HG02943 (cell line): ENCODE data around the gene ARHGAP45.

ENCODE experiments used
- ATAC-seq: cut with Tn5 transposase; IDR thresholded peaks from one replicate; pipeline ENCODE4 v1.9.1; 2021; ENCODE audit warnings: mild to moderate bottlenecking, low read depth, moderate library complexity; ENCODE audit not compliant: unreplicated experiment

Gene ARHGAP45

DNA sequence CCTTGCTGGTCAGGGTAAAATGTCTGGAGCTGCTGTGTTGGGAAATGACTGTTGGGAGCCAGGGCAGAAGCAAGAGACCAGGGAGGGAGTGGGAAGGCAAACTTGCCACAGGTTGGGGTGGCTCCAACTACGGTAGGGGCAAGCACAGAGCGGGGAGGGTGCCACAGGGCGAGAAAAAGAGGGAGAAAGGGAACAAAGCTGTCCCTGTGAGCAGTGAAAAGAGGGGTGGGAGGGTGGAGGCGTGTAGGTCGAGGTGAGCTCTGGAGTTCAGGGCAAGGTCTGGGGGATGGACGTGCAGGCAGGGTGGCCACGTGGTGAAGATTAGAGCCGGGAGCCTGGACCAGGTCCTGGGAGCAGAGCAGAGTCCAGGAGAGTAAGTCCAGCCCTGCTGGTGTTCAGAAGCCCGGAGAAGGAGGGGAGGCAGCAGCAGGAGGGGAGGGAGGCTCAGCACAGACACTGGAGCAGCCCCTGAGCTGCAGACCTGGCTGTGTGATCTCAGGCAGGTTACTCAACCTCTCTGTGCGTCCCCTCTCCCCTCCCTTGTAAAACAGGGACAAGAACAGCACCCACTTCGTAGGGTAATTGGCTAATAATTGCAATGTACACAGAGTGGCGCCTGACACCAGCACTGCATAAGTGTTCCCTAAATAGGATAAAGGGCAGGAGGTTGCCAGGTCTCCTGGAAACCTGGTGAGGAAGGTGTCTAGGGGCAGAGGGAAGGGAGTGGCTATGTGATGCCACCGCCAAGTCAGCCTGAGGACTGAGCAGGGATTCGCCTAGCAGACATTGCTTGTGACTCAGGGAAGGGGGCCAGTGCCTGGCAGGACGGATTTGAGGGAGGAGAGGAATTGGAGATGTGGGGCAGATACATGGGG, 31.4 kb downstream of the ARHGAP45 start:
- ATAC-seq = no peak

DNA sequence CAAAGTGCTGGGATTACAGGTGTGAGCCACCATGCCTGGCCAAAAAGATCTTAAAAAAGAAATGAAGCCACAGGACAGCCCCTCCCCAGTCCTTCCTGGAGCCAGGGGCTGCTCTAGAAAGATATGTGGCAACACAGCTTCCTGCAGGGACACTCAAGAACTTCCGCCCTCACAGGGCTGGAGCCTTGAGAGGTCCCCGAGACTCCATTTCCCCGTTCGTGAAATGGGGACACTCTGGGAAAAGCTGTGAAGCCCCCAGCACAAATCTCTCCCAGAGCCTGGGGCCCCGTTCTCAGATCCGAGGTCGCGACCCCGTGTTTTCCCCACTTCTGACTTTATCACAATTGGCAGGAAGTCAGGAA, 34.4 kb downstream of the ARHGAP45 start:
- ATAC-seq = no peak

DNA sequence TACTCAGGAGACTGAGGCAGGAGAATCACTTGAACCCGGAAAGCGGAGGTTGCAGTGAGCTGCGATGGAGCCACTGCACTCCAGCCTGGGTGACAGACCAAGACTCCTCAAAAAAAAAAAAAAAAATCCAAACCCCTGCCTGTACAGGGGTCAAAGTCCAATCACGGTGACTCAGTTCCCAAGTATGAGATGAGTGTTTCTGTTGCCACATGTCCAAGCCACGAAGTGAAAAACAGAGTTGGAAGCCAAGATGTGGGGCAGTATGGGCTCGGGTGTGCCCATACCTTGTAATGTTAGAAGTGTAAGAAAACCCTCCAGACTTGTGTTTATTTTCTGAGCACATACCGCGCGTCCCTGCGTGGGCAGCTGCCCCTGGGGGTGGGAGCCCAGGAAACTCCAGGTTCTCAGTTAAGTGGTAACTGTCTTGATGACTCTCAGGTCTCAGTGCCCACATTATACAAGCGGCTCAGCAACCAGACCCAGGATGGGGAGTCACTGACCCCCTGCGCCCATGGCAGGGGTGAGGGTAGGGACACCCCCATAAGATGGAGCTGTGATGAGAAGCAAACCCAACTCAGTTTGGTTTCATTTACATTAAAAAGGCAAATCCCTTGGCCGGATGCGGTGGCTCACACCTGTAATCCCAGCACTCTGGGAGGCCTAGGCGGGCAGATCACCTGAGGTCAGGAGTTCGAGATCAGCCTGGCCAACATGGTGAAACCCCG, 35.6 kb downstream of the ARHGAP45 start:
- no peak for ATAC-seq

DNA sequence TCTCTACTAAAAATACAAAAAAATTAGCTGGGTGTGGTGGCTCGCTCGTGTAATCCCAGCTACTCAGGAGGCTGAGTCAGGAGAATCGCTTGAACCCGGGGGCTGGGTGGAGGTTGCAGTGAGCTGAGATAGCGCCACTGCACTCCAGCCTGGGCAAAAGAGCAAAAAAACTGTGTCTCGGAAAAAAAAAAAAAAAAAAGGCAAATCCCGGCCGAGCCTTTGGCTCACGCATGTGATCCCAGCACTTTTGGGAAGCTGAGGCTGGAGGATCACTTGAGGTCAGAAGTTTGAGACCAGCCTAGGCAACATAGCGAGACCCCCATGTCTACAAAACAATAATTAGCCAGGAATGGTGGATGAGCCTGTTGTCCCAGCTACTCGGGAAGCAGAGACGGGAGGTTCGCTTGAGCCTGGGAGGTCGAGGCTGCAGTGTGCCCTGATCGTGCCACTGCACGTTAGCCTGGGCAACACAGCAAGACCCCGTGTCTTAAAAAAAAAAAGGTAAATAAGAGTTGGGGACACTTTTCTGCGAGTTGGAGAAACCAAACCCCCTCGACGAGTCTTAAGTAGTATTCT, 36.3 kb downstream of the ARHGAP45 start:
- ATAC-seq = peak; percentile 0

DNA sequence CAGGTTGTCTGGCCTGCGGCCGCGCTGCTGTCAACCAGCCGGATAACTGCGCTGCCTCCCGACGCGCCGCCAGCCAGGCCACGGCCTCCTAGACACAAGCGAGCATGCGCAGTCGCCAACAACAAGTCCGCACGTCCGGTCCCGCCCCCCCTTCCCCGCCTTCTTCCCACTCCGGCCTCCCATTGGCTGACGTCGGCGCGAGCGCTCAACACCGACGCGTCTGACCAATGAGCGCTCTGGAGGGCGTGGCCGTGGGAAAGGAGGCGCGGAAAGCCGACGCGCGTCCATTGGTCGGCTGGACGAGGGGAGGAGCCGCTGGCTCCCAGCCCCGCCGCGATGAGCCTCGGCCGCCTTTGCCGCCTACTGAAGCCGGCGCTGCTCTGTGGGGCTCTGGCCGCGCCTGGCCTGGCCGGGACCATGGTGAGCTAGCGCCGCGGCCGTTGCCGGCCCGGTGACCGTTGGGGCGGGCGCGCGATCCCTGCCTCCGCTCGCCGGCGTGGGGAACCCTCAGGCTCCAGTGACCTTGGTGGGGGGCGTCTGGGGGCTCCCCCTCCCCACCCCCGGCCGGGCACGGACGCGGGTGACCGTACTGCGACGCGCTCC, 36.8 kb downstream of the ARHGAP45 start, which contains the start of gene GPX4:
GPX4 (plus strand) TSS at position 287 of the 603 bp plus-strand sequence; CDS start at position 337, 50 bp downstream.
- ATAC-seq = peak; percentile 51

DNA sequence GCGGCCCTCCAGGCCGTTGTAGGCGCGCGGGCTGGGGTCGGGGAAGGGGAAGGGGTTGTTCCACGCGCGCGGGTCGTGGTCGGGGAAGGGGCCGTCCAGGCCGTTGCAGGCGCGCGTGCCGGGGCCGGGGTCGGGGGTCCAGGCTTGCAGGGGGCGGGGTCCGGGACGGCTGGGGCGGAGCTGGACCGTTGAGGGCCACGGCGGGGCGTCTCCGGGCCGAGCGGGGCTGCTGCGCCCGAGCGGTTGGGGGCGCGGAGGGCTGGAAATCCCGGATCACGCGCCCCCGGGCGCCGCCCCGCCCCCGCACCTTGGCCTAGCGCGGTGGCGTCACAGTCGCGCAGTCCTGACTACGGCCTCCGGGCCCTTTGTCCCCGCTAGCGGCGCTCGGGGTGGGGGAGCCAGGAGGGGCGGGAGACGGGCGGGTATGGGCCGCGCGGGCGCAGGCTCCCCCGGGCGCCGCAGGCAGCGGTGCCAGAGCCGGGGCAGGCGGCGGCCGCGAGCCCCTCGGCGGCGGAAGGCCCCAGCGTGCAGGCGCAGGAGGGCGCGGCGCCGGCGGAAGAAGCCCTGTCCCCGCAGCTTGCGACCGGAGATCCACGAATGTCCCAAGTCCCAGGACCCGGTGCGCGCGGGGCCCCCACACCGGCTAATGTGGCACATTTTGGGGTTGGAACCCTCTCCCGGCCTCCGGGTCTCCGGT, 37.5 kb downstream of the ARHGAP45 start:
- no peak for ATAC-seq

DNA sequence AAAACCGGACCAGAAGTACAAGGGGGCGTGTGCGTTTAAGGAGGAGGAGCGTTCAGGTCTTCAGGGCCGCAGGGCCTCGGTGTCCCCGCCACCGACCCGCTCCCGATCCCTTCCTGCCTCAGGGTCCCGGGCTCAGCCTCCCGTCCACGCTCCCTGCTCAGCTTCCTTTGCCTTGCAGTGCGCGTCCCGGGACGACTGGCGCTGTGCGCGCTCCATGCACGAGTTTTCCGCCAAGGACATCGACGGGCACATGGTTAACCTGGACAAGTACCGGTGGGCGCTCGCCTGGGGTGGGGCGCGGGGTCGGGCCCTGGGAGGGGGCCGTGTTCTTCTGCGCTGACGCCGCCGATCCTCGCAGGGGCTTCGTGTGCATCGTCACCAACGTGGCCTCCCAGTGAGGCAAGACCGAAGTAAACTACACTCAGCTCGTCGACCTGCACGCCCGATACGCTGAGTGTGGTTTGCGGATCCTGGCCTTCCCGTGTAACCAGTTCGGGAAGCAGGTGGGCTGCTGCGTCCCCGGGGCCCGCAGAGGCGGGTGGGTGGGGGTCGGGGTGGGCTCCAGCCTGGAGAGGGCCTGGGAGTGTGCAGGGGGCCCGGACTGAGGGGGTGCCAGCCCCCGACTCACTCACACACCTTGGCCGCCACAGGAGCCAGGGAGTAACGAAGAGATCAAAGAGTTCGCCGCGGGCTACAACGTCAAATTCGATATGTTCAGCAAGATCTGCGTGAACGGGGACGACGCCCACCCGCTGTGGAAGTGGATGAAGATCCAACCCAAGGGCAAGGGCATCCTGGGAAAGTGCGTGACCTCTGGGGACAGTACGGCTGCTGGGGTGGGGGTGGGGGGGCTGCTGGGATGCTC, 38.3 kb downstream of the ARHGAP45 start:
- ATAC-seq = no peak

DNA sequence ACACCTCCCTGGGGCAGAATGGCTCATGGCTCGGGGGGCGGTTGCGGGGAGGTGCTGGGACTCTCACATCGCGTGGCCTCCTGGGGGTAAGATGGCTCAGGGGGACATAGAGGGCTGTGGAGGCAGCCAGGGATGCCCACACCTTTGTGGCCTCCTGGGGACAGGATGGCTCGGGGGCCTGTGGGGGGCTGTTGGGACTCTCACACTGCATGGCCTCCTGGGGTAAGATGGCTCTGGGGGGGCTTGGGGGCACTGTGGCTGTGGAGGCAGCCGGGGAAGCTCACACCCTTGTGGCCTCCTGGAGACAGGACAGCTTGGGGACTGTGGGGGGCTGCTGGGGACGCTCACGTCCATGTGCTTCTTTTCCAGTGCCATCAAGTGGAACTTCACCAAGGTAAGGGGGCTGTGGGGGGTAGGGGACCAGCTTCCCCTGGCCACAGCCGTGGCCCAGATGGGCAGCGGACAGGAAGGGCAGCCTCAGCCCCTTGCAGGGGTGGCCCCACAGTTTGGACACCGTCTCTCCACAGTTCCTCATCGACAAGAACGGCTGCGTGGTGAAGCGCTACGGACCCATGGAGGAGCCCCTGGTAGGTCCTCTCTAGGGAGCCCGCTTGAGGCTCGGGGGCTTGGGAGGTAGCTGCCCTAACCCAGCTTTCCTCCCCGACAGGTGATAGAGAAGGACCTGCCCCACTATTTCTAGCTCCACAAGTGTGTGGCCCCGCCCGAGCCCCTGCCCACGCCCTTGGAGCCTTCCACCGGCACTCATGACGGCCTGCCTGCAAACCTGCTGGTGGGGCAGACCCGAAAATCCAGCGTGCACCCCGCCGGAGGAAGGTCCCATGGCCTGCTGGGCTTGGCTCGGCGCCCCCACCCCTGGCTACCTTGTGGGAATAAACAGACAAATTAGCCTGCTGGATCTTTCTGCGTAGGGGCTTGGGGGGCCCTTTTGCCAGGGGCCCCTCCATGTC, 39.2 kb downstream of the ARHGAP45 start:
- no peak for ATAC-seq

DNA sequence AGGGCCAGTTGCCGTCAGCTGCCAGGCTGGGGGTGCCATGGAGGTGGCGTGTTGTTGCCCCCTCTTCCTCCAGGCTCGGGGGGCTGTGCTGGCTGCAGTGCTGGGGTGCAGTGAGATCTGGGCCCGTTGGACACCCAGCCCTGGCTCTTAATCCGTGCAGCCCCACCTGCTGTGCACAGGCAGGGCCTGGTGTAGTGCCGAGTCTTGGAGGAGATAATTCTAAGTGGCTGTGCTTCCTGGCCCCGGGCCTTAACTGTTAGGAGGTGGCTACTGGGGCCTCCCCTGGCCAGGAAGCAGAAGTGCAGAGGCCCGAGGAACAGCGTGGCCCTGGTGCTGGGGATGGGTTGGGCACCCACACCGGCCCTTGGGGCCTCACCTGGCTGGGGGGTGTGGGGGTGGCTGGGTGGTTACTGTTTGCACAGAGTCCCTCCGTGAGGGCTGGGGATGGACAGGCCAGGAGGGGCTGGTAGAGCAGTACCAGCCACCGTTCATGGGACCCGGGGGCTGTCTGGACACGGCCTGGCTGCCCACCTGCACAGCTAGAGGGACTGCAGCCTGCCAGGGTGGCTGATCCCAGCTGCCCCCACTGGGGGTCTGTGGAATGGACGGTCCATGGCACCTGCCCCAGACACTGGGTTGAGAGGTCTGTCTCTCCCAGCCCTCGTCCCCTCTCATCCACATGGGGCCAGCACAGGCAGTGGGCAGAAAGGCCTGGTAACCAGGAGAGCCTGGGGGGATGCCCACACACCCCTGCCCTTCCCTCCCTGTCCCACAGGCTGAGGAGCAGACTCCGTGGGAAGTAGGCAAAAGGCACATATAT, 40.1 kb downstream of the ARHGAP45 start:
- no peak for ATAC-seq

DNA sequence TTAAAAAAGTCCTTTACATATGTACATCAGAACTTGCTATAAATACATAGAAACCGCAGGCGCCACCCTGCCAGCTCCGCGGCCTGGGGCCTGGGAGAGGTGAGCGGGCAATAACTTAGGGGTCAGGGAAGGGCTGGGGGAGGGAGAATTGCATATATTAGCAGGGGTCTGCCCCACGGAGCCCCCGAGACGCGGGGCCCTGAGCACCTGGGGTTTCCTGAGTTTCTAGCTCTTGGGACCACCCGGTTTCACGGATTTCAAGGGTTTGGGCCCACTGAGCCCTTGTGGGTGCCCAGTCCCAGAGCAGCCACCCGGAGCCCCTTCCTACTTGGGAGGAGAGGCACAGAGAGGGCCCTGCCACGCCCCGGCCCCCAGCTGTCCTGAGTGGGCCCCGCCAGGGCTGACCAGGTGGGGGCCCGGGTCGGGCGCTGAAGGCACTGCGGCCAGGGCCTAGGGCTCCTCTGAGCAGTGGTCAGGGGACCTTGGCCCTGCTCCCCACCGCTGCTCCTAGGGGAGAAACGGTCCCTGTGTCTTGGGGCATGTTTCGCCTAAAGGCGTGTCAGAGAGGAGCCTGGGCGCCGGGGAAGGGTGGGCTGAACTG, 40.8 kb downstream of the ARHGAP45 start:
- no peak for ATAC-seq

DNA sequence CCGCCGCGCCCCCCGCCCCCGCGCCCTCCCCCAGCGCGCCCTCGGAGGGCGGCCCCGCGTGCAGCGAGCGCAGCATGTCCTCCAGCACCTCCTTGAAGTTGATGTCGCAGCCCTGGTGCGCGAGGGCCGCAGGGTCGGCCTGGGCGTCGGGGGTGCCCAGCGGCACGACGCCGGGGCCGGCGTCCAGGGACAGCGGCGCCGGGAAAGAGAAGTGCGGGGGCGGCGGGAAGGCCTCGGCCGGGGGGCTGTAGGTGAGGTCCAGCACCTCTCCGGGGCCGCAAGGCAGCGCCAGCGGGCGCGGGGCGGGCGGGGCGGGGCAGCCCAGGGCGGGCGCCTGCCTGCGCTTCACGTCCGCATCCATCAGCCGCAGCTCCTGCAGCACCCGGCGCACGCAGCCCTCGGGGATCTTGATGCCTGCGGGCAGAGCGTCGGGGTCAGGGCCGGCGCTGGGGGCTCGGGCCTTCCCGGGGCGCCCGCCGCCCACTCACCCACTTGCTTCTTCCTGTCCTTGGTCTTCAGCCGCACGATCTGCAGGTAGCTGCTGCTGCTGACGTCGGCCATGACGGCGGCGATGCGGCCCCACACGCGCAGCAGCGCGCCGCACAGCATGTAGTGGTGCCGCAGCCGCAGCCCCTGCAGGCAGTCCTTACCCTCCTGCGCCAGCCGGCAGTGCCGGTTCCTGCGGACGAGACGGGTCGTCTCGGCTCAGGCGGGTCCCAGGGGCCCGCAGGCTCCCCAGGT, 41.5 kb downstream of the ARHGAP45 start:
- no peak for ATAC-seq

DNA sequence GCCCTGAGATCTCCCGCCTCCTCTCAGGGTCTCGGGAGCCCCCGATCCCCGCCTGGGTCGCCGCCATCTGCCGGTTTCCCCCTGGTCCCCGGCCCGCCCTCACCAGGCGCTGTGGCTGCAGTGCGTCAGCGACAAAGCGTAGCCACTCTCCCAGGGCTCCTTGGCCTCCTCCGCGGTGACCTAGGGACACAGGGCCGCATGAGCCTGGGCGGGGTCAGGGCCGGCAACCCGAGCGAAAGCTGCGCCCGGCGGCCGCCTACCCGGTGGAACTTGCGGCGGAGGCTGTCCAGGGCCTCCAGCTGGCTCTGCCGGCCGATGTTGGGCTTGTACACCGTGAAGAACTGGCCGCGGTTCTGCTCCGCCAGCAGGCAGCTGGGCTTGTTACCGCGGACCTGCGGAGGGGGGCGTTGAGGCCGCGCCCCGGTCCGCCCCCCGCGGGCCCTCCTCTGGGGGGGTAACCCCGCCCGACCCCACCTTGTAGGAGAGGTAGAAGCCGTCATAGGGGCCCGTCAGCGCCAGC, 42.1 kb downstream of the ARHGAP45 start:
- no peak for ATAC-seq

DNA sequence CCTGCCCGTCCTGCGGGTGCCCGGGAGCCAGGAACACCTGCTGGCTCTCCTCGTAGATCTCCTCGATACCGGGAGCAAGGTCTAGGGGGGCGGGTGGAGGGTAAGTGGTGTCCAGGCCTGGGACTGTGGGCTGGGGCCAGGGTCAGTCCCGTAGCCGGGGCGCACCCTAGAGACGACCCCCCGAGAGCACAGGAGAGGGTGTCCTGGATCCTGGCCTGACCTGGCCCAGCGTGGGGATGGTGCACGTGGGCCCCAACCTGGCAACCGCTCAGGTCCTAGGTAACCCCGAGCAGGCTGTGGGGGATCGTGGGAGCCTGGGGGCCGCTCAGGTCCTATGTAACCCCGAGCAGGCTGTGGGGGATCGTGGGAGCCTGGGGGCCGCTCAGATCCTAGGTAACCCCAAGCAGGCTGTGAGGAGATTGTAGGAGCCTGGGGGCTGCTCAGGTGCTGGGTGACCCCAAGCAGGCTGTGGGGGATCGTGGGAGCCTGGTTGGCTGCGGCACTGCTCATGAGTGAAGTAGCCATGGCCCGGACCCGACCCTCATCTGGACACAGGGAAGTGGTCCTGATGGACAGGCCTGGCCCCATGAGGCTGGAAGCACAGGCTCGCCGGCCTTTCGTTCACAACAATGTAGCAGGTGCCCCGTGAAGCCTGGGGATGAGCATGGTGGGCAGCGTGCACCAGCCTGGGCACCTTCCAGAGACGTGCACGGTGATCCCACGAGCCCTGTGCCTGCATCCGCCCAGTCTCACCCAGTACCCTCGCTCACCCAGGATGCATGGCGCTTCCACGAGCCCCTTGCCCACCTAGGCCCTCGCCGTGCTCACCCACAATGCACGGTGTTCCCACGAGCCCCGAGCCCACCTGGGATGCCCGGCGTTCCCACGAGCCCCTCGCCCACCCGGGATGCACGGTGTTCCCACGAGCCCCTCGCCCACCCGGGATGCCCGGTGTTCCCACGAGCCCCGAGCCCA, 43.0 kb downstream of the ARHGAP45 start:
- ATAC-seq = no peak

DNA sequence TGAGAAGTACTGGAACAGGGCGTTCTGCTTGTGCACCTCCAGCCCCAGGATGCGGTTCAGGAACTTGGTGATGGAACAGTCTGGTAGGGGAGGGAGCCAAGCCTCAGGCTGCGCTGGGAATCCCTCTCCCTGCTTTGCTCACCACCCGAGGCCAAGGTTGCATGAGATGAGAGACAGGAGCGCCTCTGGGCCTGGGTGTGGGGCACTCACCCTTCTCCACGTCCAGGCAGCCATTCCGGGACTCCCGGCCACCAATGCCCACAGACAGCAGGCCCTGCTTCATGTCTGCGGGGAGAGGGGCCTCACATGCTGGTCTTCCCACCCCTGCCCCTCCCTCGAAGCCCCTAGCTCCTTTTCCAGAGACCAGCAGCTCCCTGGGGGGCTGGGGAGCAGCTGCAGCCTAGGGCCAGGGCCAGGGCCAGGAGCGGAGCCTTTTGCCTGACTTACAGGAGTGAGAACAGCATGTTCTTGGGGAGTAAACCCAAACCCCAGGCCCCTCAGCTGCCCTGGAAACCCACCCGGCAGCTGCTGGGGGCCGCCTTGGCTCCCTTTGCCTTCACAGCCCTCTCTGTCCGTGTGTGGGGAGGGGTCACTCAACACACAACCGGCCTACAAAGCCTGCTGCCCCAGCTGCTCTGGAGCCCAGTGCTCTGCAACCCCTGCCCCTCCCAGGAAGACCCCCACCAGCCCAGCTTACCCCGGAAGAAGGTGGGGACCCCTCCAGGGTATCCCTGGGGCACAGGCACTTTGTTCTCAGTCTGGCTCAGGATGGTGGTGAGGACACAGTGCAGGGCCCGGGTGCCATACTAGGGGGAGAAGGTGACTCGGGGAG, 44.1 kb downstream of the ARHGAP45 start:
- ATAC-seq = no peak
